ENCODE data around the gene EDN3.

GRCh38 chr20:59333260-59333845, 32.9 kb downstream of the EDN3 start:
- TF ChIP-seq, protein P1, sequence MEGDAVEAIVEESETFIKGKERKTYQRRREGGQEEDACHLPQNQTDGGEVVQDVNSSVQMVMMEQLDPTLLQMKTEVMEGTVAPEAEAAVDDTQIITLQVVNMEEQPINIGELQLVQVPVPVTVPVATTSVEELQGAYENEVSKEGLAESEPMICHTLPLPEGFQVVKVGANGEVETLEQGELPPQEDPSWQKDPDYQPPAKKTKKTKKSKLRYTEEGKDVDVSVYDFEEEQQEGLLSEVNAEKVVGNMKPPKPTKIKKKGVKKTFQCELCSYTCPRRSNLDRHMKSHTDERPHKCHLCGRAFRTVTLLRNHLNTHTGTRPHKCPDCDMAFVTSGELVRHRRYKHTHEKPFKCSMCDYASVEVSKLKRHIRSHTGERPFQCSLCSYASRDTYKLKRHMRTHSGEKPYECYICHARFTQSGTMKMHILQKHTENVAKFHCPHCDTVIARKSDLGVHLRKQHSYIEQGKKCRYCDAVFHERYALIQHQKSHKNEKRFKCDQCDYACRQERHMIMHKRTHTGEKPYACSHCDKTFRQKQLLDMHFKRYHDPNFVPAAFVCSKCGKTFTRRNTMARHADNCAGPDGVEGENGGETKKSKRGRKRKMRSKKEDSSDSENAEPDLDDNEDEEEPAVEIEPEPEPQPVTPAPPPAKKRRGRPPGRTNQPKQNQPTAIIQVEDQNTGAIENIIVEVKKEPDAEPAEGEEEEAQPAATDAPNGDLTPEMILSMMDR (IDR thresholded peaks at IDR 0.05; ENCODE audit: low read depth, low read length), result no peak
- TF ChIP-seq EZH2phosphoT487 (IDR thresholded peaks at IDR 0.05; ENCODE audit: low read depth), result no peak

Data from OCI-LY3 (cell line).